HG03135 (cell line): ENCODE measurements around the gene CLEC18B.
"Not testable (repeated sequence)": the region's sequence is repeated elsewhere in the genome, so short reads cannot be mapped to it uniquely, and the experiment has no call there.

ENCODE experiments used
- ATAC-seq: cut with Tn5 transposase; IDR thresholded peaks from one replicate; pipeline ENCODE4 v1.9.1; 2021; ENCODE audit warnings: mild to moderate bottlenecking, moderate library complexity; ENCODE audit not compliant: unreplicated experiment

The CLEC18B gene

GRCh38 chr16:74446866-74447265, 25.6 kb upstream of the CLEC18B start:
- no peak for ATAC-seq

- ATAC-seq = not testable (repeated sequence)
Measured at GRCh38 chr16:74443624-74444346, 22.5 kb upstream of the CLEC18B start.

GRCh38 chr16:74439685-74440084, 18.4 kb upstream of the CLEC18B start:
- ATAC-seq = no peak

- ATAC-seq = no peak
Measured at GRCh38 chr16:74438492-74438979, 17.3 kb upstream of the CLEC18B start.

GRCh38 chr16:74431516-74431915, 10.2 kb upstream of the CLEC18B start:
- ATAC-seq = no peak

- ATAC-seq = not testable (repeated sequence)
Measured at GRCh38 chr16:74430036-74430712, 8.9 kb upstream of the CLEC18B start.

GRCh38 chr16:74428493-74428892, 7.2 kb upstream of the CLEC18B start:
- not testable (repeated sequence) for ATAC-seq

- not testable (repeated sequence) for ATAC-seq
Measured at GRCh38 chr16:74425751-74426150, 4.5 kb upstream of the CLEC18B start.

- not testable (repeated sequence) for ATAC-seq
Measured at GRCh38 chr16:74423721-74424120, 2.4 kb upstream of the CLEC18B start.

GRCh38 chr16:74422086-74422485, 808 bp upstream of the CLEC18B start:
- not testable (repeated sequence) for ATAC-seq

- ATAC-seq = not testable (repeated sequence)
Measured at GRCh38 chr16:74421482-74421785, 156 bp upstream of the CLEC18B start.

GRCh38 chr16:74419811-74420210, 1.5 kb downstream of the CLEC18B start:
- ATAC-seq = not testable (repeated sequence)

GRCh38 chr16:74417897-74418296, 3.4 kb downstream of the CLEC18B start:
- ATAC-seq = not testable (repeated sequence)

- ATAC-seq = not testable (repeated sequence)
Measured at GRCh38 chr16:74413920-74414319, 7.4 kb downstream of the CLEC18B start.

GRCh38 chr16:74413485-74413884, 7.8 kb downstream of the CLEC18B start:
- ATAC-seq = not testable (repeated sequence)

GRCh38 chr16:74412775-74413390, 8.4 kb downstream of the CLEC18B start:
- not testable (repeated sequence) for ATAC-seq

GRCh38 chr16:74412138-74412774, 9.0 kb downstream of the CLEC18B start:
- ATAC-seq = not testable (repeated sequence)

GRCh38 chr16:74410981-74411380, 10.3 kb downstream of the CLEC18B start:
- not testable (repeated sequence) for ATAC-seq

GRCh38 chr16:74410057-74410957, 11.0 kb downstream of the CLEC18B start:
- ATAC-seq = not testable (repeated sequence)
